Neural cell (in vitro differentiated cells): ENCODE data around the gene TRMT11. TPM values are rescaled to one million over a fixed set of nuclear protein-coding genes. Genes with fewer than 3 reads are reported as not detected.

ENCODE experiments used
- H2AFZ ChIP-seq: fragments of 200-600, 300-800 bp; sonication (generic), shearing (Covaris generic); 2 replicates; pipeline ENCODE4 v1.6.0; 2014; ENCODE audit warnings: low read depth, mild to moderate bottlenecking, antibody characterized with exemption, low read length, moderate library complexity
- H3F3A ChIP-seq: fragments of 200-600 bp; shearing (Covaris generic); 2 replicates; pipeline ENCODE4 v1.6.1; 2016; ENCODE audit warnings: mild to moderate bottlenecking, moderate library complexity, mixed read lengths, antibody characterized with exemption, low read length; ENCODE audit not compliant: insufficient read depth, poor library complexity, severe bottlenecking
- H3K27ac ChIP-seq: fragments of 200-600, 300-800 bp; sonication (generic), shearing (Covaris generic); 2 replicates; pipeline ENCODE4 v1.5.1; 2014; ENCODE audit warnings: mild to moderate bottlenecking, low read length, moderate library complexity
- H3K27me3 ChIP-seq: fragments of 300-800, 200-600 bp; sonication (generic), shearing (Covaris generic); 2 replicates; pipeline ENCODE4 v1.6.0; 2014; ENCODE audit warnings: mild to moderate bottlenecking, low read depth, low read length, moderate library complexity; ENCODE audit not compliant: insufficient read depth
- H3K36me3 ChIP-seq: fragments of 300-800, 200-600 bp; sonication (generic), shearing (Covaris generic); 2 replicates; pipeline ENCODE4 v1.5.1; 2014; ENCODE audit warnings: mild to moderate bottlenecking, antibody characterized with exemption, low read length, moderate library complexity; ENCODE audit not compliant: insufficient read depth
- H3K4me2 ChIP-seq: fragments of 300-800, 200-600 bp; sonication (generic), shearing (Covaris generic); 2 replicates; pipeline ENCODE4 v1.6.0; 2014; ENCODE audit warnings: mild to moderate bottlenecking, low read length
- H3K4me3 ChIP-seq: fragments of 300-800, 200-600 bp; sonication (generic), shearing (Covaris generic); 2 replicates; pipeline ENCODE4 v1.5.1; 2014; ENCODE audit warnings: mild to moderate bottlenecking, low read length, moderate library complexity
- H3K79me2 ChIP-seq: fragments of 200-600 bp; shearing (Covaris generic); replicated peaks from 2 replicates; pipeline ENCODE4 v1.6.0; 2014; ENCODE audit warnings: mild to moderate bottlenecking, low read length, moderate library complexity; ENCODE audit not compliant: insufficient read depth
- H3K9ac ChIP-seq: fragments of 300-800, 200-600 bp; sonication (generic), shearing (Covaris generic); 2 replicates; pipeline ENCODE4 v1.6.1; 2016; ENCODE audit warnings: mild to moderate bottlenecking, low read length, mixed read lengths
- H3K9me2 ChIP-seq: fragments of 200-600 bp; shearing (Covaris generic); 2 replicates; pipeline ENCODE4 v1.6.1; 2016; ENCODE audit warnings: mild to moderate bottlenecking, low read length, mixed read lengths; ENCODE audit not compliant: insufficient read depth
- H3K9me3 ChIP-seq: fragments of 200-600, 300-800 bp; sonication (generic), shearing (Covaris generic); 2 replicates; pipeline ENCODE4 v1.6.1; 2016; ENCODE audit warnings: mild to moderate bottlenecking, mixed run types, low read length, moderate library complexity, mixed read lengths
- H4K20me1 ChIP-seq: fragments of 200-600 bp; shearing (Covaris generic); 2 replicates; pipeline ENCODE4 v1.6.1; 2016; ENCODE audit warnings: mild to moderate bottlenecking, mixed run types; ENCODE audit not compliant: insufficient read depth
- CTCF ChIP-seq: fragments of 450-650 bp; IDR thresholded peaks from 2 replicates; pipeline ENCODE4 v1.5.1; 2014; ENCODE audit warnings: antibody characterized with exemption, mild to moderate bottlenecking, moderate library complexity; ENCODE audit not compliant: poor library complexity, severe bottlenecking
- EP300 ChIP-seq: fragments of 450-650 bp; conservative IDR thresholded peaks from 2 replicates; pipeline ENCODE4 v1.6.1; 2014; ENCODE audit warnings: antibody characterized with exemption, mild to moderate bottlenecking, moderate library complexity; ENCODE audit not compliant: poor library complexity, severe bottlenecking
- EZH2 ChIP-seq: fragments of 200-600, 300-800 bp; shearing (Covaris generic), sonication (generic); IDR thresholded peaks from 2 replicates; pipeline ENCODE4 v1.6.1; 2014; ENCODE audit warnings: antibody characterized with exemption, low read length, borderline replicate concordance, mild to moderate bottlenecking; ENCODE audit not compliant: insufficient read depth, poor library complexity, severe bottlenecking
- MXI1 ChIP-seq: fragments of 450-650 bp; conservative IDR thresholded peaks from 2 replicates; pipeline ENCODE4 v1.6.1; 2014; ENCODE audit warnings: antibody characterized with exemption, mild to moderate bottlenecking; ENCODE audit not compliant: poor library complexity, severe bottlenecking
- POLR2AphosphoS5 ChIP-seq: IDR thresholded peaks from 2 replicates; pipeline ENCODE4 v1.6.1; 2012
- RAD21 ChIP-seq: fragments of 450-650 bp; conservative IDR thresholded peaks from 2 replicates; pipeline ENCODE4 v1.6.1; 2014; ENCODE audit warnings: antibody characterized with exemption, mild to moderate bottlenecking, moderate library complexity
- REST ChIP-seq: IDR thresholded peaks from 2 replicates; pipeline ENCODE4 v1.6.1; 2012; ENCODE audit warnings: borderline replicate concordance
- SMC3 ChIP-seq: fragments of 450-650 bp; conservative IDR thresholded peaks from 2 replicates; pipeline ENCODE4 v1.6.1; 2014; ENCODE audit warnings: antibody characterized with exemption, mild to moderate bottlenecking, moderate library complexity; ENCODE audit not compliant: poor library complexity
- TAF1 ChIP-seq: IDR thresholded peaks from 2 replicates; pipeline ENCODE4 v1.6.1; 2012; ENCODE audit warnings: low read depth
- polyA plus RNA-seq: library from polyadenylated mRNA; depleted of rRNA; stranded (reverse); fragments of >200 nt; gene quantifications from 2 replicates; pipeline ENCODE4 v1.2.3, GENCODE V29; 2014

TRMT11 gene
- polyA plus RNA-seq, 1 donor from 2014 or later, result 37.6 TPM

- TF ChIP-seq EZH2, result no peak
- no peak for TF ChIP-seq MXI1
- TF ChIP-seq POLR2AphosphoS5, result no peak
- no peak for TF ChIP-seq REST
- no peak for TF ChIP-seq TAF1
- no peak for TF ChIP-seq RAD21
- TF ChIP-seq EP300, result no peak
- no peaks in the 10 kb centered on the region for H3K27me3 ChIP-seq
Observed at GRCh38 chr6:125954735-125955339, 31.5 kb upstream of the TRMT11 start.

GRCh38 chr6:125955973-125956372 is 30.4 kb upstream of the TRMT11 start:
- Histone ChIP-seq H2AFZ (peak overlapping the region; percentile 67), H3K79me2 (peaks cover 25% of the 10 kb centered on the region), H3F3A (no peaks in the 10 kb centered on the region), H3K9me3 (no peaks in the 10 kb centered on the region), H3K4me3 (peak overlapping the region; percentile 95), H3K9ac (peak overlapping the region; percentile 98), H3K36me3 (no peaks in the 10 kb centered on the region), H3K4me2 (peak overlapping the region; percentile 76), H3K27me3 (no peaks in the 10 kb centered on the region), H4K20me1 (no peaks in the 10 kb centered on the region), H3K27ac (peak overlapping the region; percentile 97), H3K9me2 (no peaks in the 10 kb centered on the region)
- TF ChIP-seq RAD21 (no peak), MXI1 (no peak), REST (no peak), TAF1 (no peak), SMC3 (no peak), EP300 (no peak), CTCF (no peak)

More at GRCh38 chr6:125954735-125955339, 31.5 kb upstream of the TRMT11 start:
- H3K9me2 ChIP-seq, result no peaks in the 10 kb centered on the region
- no peak overlapping the region for H3K4me2 ChIP-seq
- H3K9me3 ChIP-seq, result no peaks in the 10 kb centered on the region
- no peak overlapping the region for H3K4me3 ChIP-seq
- H3K79me2 ChIP-seq, result peaks cover 25% of the 10 kb centered on the region
- no peaks in the 10 kb centered on the region for H3F3A ChIP-seq
- H2AFZ ChIP-seq, result no peak overlapping the region
- no peaks in the 10 kb centered on the region for H4K20me1 ChIP-seq
- H3K36me3 ChIP-seq, result no peaks in the 10 kb centered on the region
- no peak overlapping the region for H3K9ac ChIP-seq
- no peak overlapping the region for H3K27ac ChIP-seq
